MM.1S (cell line): Measurements from ENCODE around the gene PRG2.

Experiments used
- DNase-seq: peaks from one replicate; pipeline ENCODE4 v3.0.0-alpha.2; 2015
- H2AFZ ChIP-seq: fragments of 300-600 bp; sonication (generic); 2 replicates; pipeline ENCODE4 v1.6.0; 2016; ENCODE audit warnings: antibody characterized with exemption, low read length
- H3F3A ChIP-seq: fragments of 300-600 bp; sonication (generic); 2 replicates; pipeline ENCODE4 v1.6.1; 2016; ENCODE audit warnings: mild to moderate bottlenecking, antibody characterized with exemption, low read length, moderate library complexity, mixed read lengths; ENCODE audit not compliant: insufficient read depth
- H3K27ac ChIP-seq: fragments of 300-600 bp; sonication (generic); 2 replicates; pipeline ENCODE4 v1.5.1; 2016; ENCODE audit warnings: mild to moderate bottlenecking, low read length
- H3K27me3 ChIP-seq: fragments of 300-600 bp; sonication (generic); replicated peaks from 2 replicates; pipeline ENCODE4 v1.6.0; 2016; ENCODE audit warnings: low read length; ENCODE audit not compliant: insufficient read depth
- H3K36me3 ChIP-seq: fragments of 300-600 bp; sonication (generic); replicated peaks from 2 replicates; pipeline ENCODE4 v1.6.1; 2016; ENCODE audit warnings: mild to moderate bottlenecking, low read length, mixed read lengths; ENCODE audit not compliant: insufficient read depth
- H3K4me1 ChIP-seq: fragments of 300-600 bp; sonication (generic); 2 replicates; pipeline ENCODE4 v1.6.1; 2016; ENCODE audit warnings: low read length, mixed read lengths
- H3K4me2 ChIP-seq: fragments of 300-600 bp; sonication (generic); 2 replicates; pipeline ENCODE4 v1.6.0; 2016; ENCODE audit warnings: low read depth, low read length
- H3K4me3 ChIP-seq: fragments of 300-600 bp; sonication (generic); 2 replicates; pipeline ENCODE4 v1.5.1; 2016; ENCODE audit warnings: low read length, mixed read lengths
- H3K79me2 ChIP-seq: fragments of 300-600 bp; sonication (generic); 2 replicates; pipeline ENCODE4 v1.6.1; 2016; ENCODE audit warnings: mixed run types, low read length, mixed read lengths
- H3K9ac ChIP-seq: fragments of 300-600 bp; sonication (generic); 2 replicates; pipeline ENCODE4 v1.6.1; 2016; ENCODE audit warnings: low read length, mixed read lengths
- H3K9me2 ChIP-seq: fragments of 300-600 bp; sonication (generic); replicated peaks from 2 replicates; pipeline ENCODE4 v1.6.1; 2016; ENCODE audit warnings: mild to moderate bottlenecking, low read length, mixed read lengths; ENCODE audit not compliant: insufficient read depth
- H3K9me3 ChIP-seq: fragments of 300-600 bp; sonication (generic); replicated peaks from 2 replicates; pipeline ENCODE4 v1.6.1; 2016; ENCODE audit warnings: mild to moderate bottlenecking, low read length, mixed read lengths; ENCODE audit not compliant: insufficient read depth
- H4K20me1 ChIP-seq: fragments of 300-600 bp; sonication (generic); 2 replicates; pipeline ENCODE4 v1.6.1; 2016; ENCODE audit warnings: mild to moderate bottlenecking, low read length, moderate library complexity, mixed read lengths; ENCODE audit not compliant: insufficient read depth
- CTCF ChIP-seq: fragments of 300-600 bp; sonication (generic); IDR thresholded peaks from 2 replicates; pipeline ENCODE4 v1.5.1; 2016; ENCODE audit warnings: antibody characterized with exemption, low read length, mixed read lengths
- EZH2 ChIP-seq: fragments of 300-600 bp; sonication (generic); optimal IDR thresholded peaks from 2 replicates; pipeline ENCODE3; 2017; ENCODE audit warnings: low read depth, mild to moderate bottlenecking, antibody characterized with exemption, low read length, mixed read lengths
- EZH2phosphoT487 ChIP-seq: fragments of 300-600 bp; sonication (generic); IDR thresholded peaks from 2 replicates; pipeline ENCODE4 v1.6.1; 2018; ENCODE audit warnings: antibody characterized with exemption, low read length

PRG2 gene

GRCh38 chr11:57347336-57347735 lies 43.1 kb downstream of the PRG2 start:
- Histone ChIP-seq H3K4me1 (no peaks in the 10 kb centered on the region), H3F3A (no peaks in the 10 kb centered on the region), H3K79me2 (no peaks in the 10 kb centered on the region), H4K20me1 (no peaks in the 10 kb centered on the region), H3K4me2 (no peak overlapping the region), H3K27ac (no peak overlapping the region), H2AFZ (no peak overlapping the region), H3K9ac (no peak overlapping the region), H3K9me3 (no peaks in the 10 kb centered on the region), H3K9me2 (no peaks in the 10 kb centered on the region), H3K27me3 (0 out of 2 replicates have a peak, but pooled peaks cover 5% of the 10 kb centered on the region), H3K4me3 (no peak overlapping the region), H3K36me3 (no peaks in the 10 kb centered on the region)
- DNase-seq: no peak
- no peak for TF ChIP-seq EZH2phosphoT487
- TF ChIP-seq EZH2: no peak
- no peak for TF ChIP-seq CTCF

DNA sequence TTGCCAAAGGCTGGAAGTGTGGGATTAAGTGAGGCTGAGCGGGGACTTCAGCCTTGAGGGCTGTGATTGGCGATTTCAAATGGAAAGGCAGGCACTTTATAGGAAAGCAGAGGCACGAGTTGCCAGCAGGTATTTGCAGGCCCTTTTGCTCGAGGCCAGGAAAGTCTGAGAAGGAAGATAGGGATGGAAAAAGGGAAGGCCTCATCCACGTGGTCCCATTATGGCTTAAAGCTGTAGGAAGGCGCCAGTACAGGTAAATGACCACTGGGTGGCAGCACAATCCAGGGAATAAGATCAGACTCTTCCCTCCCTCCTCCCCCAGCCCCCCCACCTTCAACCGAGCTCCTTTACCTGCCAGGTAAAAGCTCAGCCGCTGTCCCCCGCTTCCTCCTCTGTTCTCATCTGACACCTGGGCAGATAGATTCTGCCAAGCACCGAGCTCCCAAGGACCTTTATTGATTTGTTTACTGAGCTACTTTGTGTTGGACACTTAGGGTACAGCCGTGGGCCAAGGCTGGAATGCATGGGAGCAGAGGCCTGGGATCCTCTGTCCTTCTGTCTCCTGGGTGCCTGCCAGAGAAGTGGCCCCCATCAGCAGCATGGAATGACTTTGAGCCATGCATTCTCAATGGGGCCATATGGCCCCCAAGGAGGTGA lies 44.8 kb downstream of the PRG2 start:
- Histone ChIP-seq H3K9me3 (no peaks in the 10 kb centered on the region), H3K79me2 (no peaks in the 10 kb centered on the region), H3K27me3 (0 out of 2 replicates have a peak, but pooled peaks cover 5% of the 10 kb centered on the region), H2AFZ (peak overlapping the region; percentile 77), H3K36me3 (no peaks in the 10 kb centered on the region), H3F3A (no peaks in the 10 kb centered on the region), H3K27ac (no peak overlapping the region), H3K4me1 (no peaks in the 10 kb centered on the region), H3K9me2 (no peaks in the 10 kb centered on the region), H3K4me2 (peak overlapping the region; percentile 43; the same call in 1 of the 2 replicates), H3K4me3 (no peak overlapping the region), H3K9ac (no peak overlapping the region), H4K20me1 (no peaks in the 10 kb centered on the region)
- DNase-seq: peak; percentile 66
- no peak for TF ChIP-seq EZH2
- TF ChIP-seq CTCF: peak; percentile 66

- H3K9me3 ChIP-seq: no peaks in the 10 kb centered on the region
- H3K4me1 ChIP-seq: no peaks in the 10 kb centered on the region
- no peaks in the 10 kb centered on the region for H3K36me3 ChIP-seq
- H3K79me2 ChIP-seq: no peaks in the 10 kb centered on the region
- no peaks in the 10 kb centered on the region for H3K9me2 ChIP-seq
- H3K27me3 ChIP-seq: 0 out of 2 replicates have a peak, but pooled peaks cover 5% of the 10 kb centered on the region
- H3K4me3 ChIP-seq: no peak overlapping the region
- no peak overlapping the region for H3K9ac ChIP-seq
- no peak overlapping the region for H3K27ac ChIP-seq
- no peaks in the 10 kb centered on the region for H3F3A ChIP-seq
- H4K20me1 ChIP-seq: no peaks in the 10 kb centered on the region
- TF ChIP-seq CTCF (no peak), EZH2phosphoT487 (no peak), EZH2 (no peak)
- H3K4me2 ChIP-seq: no peak overlapping the region
- peak overlapping the region; percentile 77 for H2AFZ ChIP-seq
- DNase-seq: no peak
These were observed 45.6 kb downstream of the PRG2 start for GRCh38 chr11:57344826-57345225.
